ENCODE measurements around the gene ESPN.

- no peak for TF ChIP-seq ZNF274 (IDR thresholded peaks at IDR 0.05; ENCODE audit: borderline replicate concordance, extremely low read depth, low read length)
- TF ChIP-seq POLR2AphosphoS5 (IDR thresholded peaks at IDR 0.05; ENCODE audit: low read depth, low read length): no peak
- TF ChIP-seq YY1 (IDR thresholded peaks at IDR 0.05; ENCODE audit: low read depth, low read length): 0 out of 2 replicates have a peak, but pooled peaks have one; percentile 33
- peak; percentile 43 to 66 for TF ChIP-seq RAD21 (IDR thresholded peaks at IDR 0.05 in 1 of 2, conservative IDR thresholded peaks at IDR 0.05 in 1 of 2; ENCODE audit: low read depth in 2 of 2, low read length in 2 of 2)
- TF ChIP-seq, protein P1, sequence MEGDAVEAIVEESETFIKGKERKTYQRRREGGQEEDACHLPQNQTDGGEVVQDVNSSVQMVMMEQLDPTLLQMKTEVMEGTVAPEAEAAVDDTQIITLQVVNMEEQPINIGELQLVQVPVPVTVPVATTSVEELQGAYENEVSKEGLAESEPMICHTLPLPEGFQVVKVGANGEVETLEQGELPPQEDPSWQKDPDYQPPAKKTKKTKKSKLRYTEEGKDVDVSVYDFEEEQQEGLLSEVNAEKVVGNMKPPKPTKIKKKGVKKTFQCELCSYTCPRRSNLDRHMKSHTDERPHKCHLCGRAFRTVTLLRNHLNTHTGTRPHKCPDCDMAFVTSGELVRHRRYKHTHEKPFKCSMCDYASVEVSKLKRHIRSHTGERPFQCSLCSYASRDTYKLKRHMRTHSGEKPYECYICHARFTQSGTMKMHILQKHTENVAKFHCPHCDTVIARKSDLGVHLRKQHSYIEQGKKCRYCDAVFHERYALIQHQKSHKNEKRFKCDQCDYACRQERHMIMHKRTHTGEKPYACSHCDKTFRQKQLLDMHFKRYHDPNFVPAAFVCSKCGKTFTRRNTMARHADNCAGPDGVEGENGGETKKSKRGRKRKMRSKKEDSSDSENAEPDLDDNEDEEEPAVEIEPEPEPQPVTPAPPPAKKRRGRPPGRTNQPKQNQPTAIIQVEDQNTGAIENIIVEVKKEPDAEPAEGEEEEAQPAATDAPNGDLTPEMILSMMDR (IDR thresholded peaks at IDR 0.05; ENCODE audit: control extremely low read depth in 1 of 3, insufficient read depth in 1 of 3, low read depth in 1 of 3, low read length in 3 of 3): peak; percentile 79 to 91 (median 88)
- TF ChIP-seq, protein P2, sequence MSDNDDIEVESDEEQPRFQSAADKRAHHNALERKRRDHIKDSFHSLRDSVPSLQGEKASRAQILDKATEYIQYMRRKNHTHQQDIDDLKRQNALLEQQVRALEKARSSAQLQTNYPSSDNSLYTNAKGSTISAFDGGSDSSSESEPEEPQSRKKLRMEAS (IDR thresholded peaks at IDR 0.05): peak; percentile 96
- no peak for TF ChIP-seq SP2 (IDR thresholded peaks at IDR 0.05; ENCODE audit: low read length)
- TF ChIP-seq JUND (IDR thresholded peaks at IDR 0.05; ENCODE audit: low read length): no peak
- no peak for TF ChIP-seq KDM1A (IDR thresholded peaks at IDR 0.05; ENCODE audit: borderline replicate concordance, low read length)
These were observed 10.1 kb upstream of the ESPN start for GRCh38 chr1:6414443-6414844.

Measured in H1 (cell line).